Prostate gland (tissue), 2 donors: ENCODE results near the gene KDM5A. TPM values are rescaled to one million over a fixed set of nuclear protein-coding genes. Genes with fewer than 3 reads are reported as not detected.

Experiments used
- DNase-seq: peaks from one replicate; pipeline ENCODE4 v3.0.0-alpha.2; 2019; ENCODE audit warnings: low spot score
- H3K27ac ChIP-seq, 2 donors: fragments of 200-600 bp; sonication (generic); 2 replicates each; pipeline ENCODE4 v1.5.1; 2017 to 2019
- H3K27me3 ChIP-seq: fragments of 200-600 bp; sonication (generic); replicated peaks from 2 replicates; pipeline ENCODE4 v1.5.1; 2019; ENCODE audit not compliant: insufficient read depth
- H3K36me3 ChIP-seq, 2 donors: fragments of 200-600 bp; sonication (generic); 1 replicate in 1 of 2; 2 replicates in 1 of 2; pipeline versions ENCODE4 v1.5.1 to v1.8.1; 2017 to 2019
- H3K4me1 ChIP-seq: fragments of 200-600 bp; sonication (generic); replicated peaks from 2 replicates; pipeline ENCODE4 v1.5.1; 2019
- H3K4me3 ChIP-seq, 2 donors: fragments of 200-600 bp; sonication (generic); 2 replicates each; pipeline ENCODE4 v1.5.1; 2017 to 2019
- H3K9me3 ChIP-seq: fragments of 200-600 bp; sonication (generic); 2 replicates; pipeline ENCODE4 v1.5.1; 2017
- CTCF ChIP-seq, 4 experiments: fragments of 200-600 bp in 2 of 4; fragments of 450-650 bp in 2 of 4; sonication (generic) in 2 of 4; IDR thresholded peaks; 1 replicate in 3 of 4; 2 replicates in 1 of 4; pipeline ENCODE4 v1.5.1; 2016 to 2019; ENCODE audit warnings: antibody characterized with exemption in 4 of 4, mild to moderate bottlenecking in 2 of 4, moderate library complexity in 2 of 4
- POLR2A ChIP-seq: fragments of 450-650 bp; IDR thresholded peaks from one replicate; pipeline ENCODE4 v1.6.1; 2016; ENCODE audit warnings: antibody characterized with exemption, mild to moderate bottlenecking
- POLR2AphosphoS5 ChIP-seq: sonication (generic); formaldehyde crosslinking; IDR thresholded peaks from one replicate; pipeline ENCODE4 v1.6.1; 2017; ENCODE audit warnings: antibody characterized with exemption
- WGBS: methylation state at CpG from one replicate; pipeline ENCODE4 v1.1.5; 2018; 5-methylcytosine and 5-hydroxymethylcytosine counted together
- intact Hi-C: fragments of 100-400 bp; cut with DNase I; formaldehyde crosslinking; loops from one replicate; pipeline ENCODE4 v1.14.2; 2022
- total RNA-seq, 2 donors: library from RNA; depleted of rRNA; stranded (reverse); fragments of >200 nt; gene quantifications; one replicate each; pipeline ENCODE4 v1.1.0, GENCODE V29; 2016

The KDM5A gene
- total RNA-seq, 2 donors from 2014 or later: 38.5 to 51.0 TPM

- TF ChIP-seq CTCF (IDR thresholded peaks at IDR 0.05) (no peak), POLR2A (no peak), POLR2AphosphoS5 (no peak)
- peaks cover 3% of the 10 kb centered on the region for H3K4me1 ChIP-seq
- 44% methylated on average over 1 of the region's 1 CpG for WGBS
These were observed 55.0 kb downstream of the KDM5A start for GRCh38 chr12:334125-334524.

GRCh38 chr12:332581-333205 lies 56.4 kb downstream of the KDM5A start:
- WGBS: 63% methylated on average over 2 of the region's 2 CpGs
- peaks cover 0 to 12% of the 10 kb centered on the region in 2 donors for H3K36me3 ChIP-seq
- H3K27ac ChIP-seq: no peak overlapping the region
- intact Hi-C loops: no loop called here
- no peak for DNase-seq
- no peak overlapping the region for H3K4me3 ChIP-seq
- no peaks in the 10 kb centered on the region for H3K9me3 ChIP-seq
- TF ChIP-seq POLR2A: no peak
- TF ChIP-seq CTCF (IDR thresholded peaks at IDR 0.05): no peak
- TF ChIP-seq POLR2AphosphoS5: no peak
- no peaks in the 10 kb centered on the region for H3K27me3 ChIP-seq
- H3K4me1 ChIP-seq: no peaks in the 10 kb centered on the region

More at GRCh38 chr12:334125-334524, 55.0 kb downstream of the KDM5A start:
- no peak for DNase-seq
- H3K9me3 ChIP-seq: no peaks in the 10 kb centered on the region
- no peaks in the 10 kb centered on the region for H3K27me3 ChIP-seq
- intact Hi-C loops: no loop called here
- H3K4me3 ChIP-seq: no peak overlapping the region
- H3K27ac ChIP-seq: no peak overlapping the region
- H3K36me3 ChIP-seq: peaks cover 0 to 12% of the 10 kb centered on the region in 2 donors

- Histone ChIP-seq H3K4me3 (no peak overlapping the region), H3K27me3 (no peaks in the 10 kb centered on the region), H3K9me3 (no peaks in the 10 kb centered on the region), H3K27ac (no peak overlapping the region), H3K4me1 (no peaks in the 10 kb centered on the region), H3K36me3 (peaks cover 0 to 12% of the 10 kb centered on the region in 2 donors)
- 78% methylated on average over 1 of the region's 1 CpG for WGBS
- intact Hi-C loops: no loop called here
- no peak for DNase-seq
- TF ChIP-seq POLR2AphosphoS5 (no peak), CTCF (IDR thresholded peaks at IDR 0.05) (no peak), POLR2A (no peak)
These were observed 57.8 kb downstream of the KDM5A start for GRCh38 chr12:331287-331686.

- intact Hi-C loops: no loop called here
- no peaks in the 10 kb centered on the region for H3K36me3 ChIP-seq
- TF ChIP-seq POLR2AphosphoS5: no peak
- no peak for TF ChIP-seq POLR2A
- no peak for TF ChIP-seq CTCF (IDR thresholded peaks at IDR 0.05)
- 83% methylated on average over 6 of the region's 6 CpGs for WGBS
- H3K27me3 ChIP-seq: no peaks in the 10 kb centered on the region
- no peaks in the 10 kb centered on the region for H3K9me3 ChIP-seq
- no peak overlapping the region for H3K27ac ChIP-seq
- DNase-seq: no peak
- H3K4me1 ChIP-seq: no peaks in the 10 kb centered on the region
- H3K4me3 ChIP-seq: no peak overlapping the region
These were observed 63.2 kb downstream of the KDM5A start for GRCh38 chr12:325906-326305.

- Histone ChIP-seq H3K36me3 (no peaks in the 10 kb centered on the region), H3K27me3 (no peaks in the 10 kb centered on the region), H3K4me1 (no peaks in the 10 kb centered on the region), H3K27ac (no peak overlapping the region), H3K4me3 (no peak overlapping the region), H3K9me3 (no peaks in the 10 kb centered on the region)
- intact Hi-C loops: no loop called here
- WGBS: 70% methylated on average over 2 of the region's 2 CpGs
- no peak for DNase-seq
- TF ChIP-seq POLR2A: no peak
- no peak for TF ChIP-seq POLR2AphosphoS5
- TF ChIP-seq CTCF (IDR thresholded peaks at IDR 0.05): no peak
These were observed 65.6 kb downstream of the KDM5A start for GRCh38 chr12:323507-323906.
